ENCODE data around the gene NAALADL2.
A peak's percentile ranks its signal among the peaks of the same experiment; 100 is the strongest.
"Not testable (repeated sequence)": the region's sequence is repeated elsewhere in the genome, so short reads cannot be mapped to it uniquely, and the experiment has no call there.

NAALADL2 gene

GRCh38 chr3:175070946-175071345 is 211.8 kb downstream of the NAALADL2 start:
- no peak for DNase-seq (ENCODE audit: low read depth in 2 of 2)

- DNase-seq (ENCODE audit: low read depth in 2 of 2) = no peak
Observed at GRCh38 chr3:175073219-175073905, 214.2 kb downstream of the NAALADL2 start.

- DNase-seq (ENCODE audit: low read depth in 2 of 2) = no peak
Observed at GRCh38 chr3:175075269-175075668, 216.1 kb downstream of the NAALADL2 start.

- no peak for DNase-seq (ENCODE audit: low read depth in 2 of 2)
Observed at GRCh38 chr3:175077216-175077615, 218.1 kb downstream of the NAALADL2 start.

- no peak for DNase-seq (ENCODE audit: low read depth in 2 of 2)
Observed at GRCh38 chr3:175082631-175083030, 223.5 kb downstream of the NAALADL2 start.

GRCh38 chr3:175087128-175087527 is 228.0 kb downstream of the NAALADL2 start:
- not testable (repeated sequence) for DNase-seq (ENCODE audit: low read depth in 2 of 2)

GRCh38 chr3:175088766-175089380 is 229.7 kb downstream of the NAALADL2 start:
- no peak for DNase-seq (ENCODE audit: low read depth in 2 of 2)

- no peak for DNase-seq (ENCODE audit: low read depth in 2 of 2)
Observed at GRCh38 chr3:175091426-175092114, 232.4 kb downstream of the NAALADL2 start.

- DNase-seq (ENCODE audit: low read depth in 2 of 2) = peak in 1 of 2 experiments; percentile 24
Observed at GRCh38 chr3:175093748-175094147, 234.6 kb downstream of the NAALADL2 start.

- DNase-seq (ENCODE audit: low read depth in 2 of 2) = no peak
Observed at GRCh38 chr3:175094344-175094743, 235.2 kb downstream of the NAALADL2 start.

- DNase-seq (ENCODE audit: low read depth in 2 of 2) = no peak
Observed at GRCh38 chr3:175098644-175099043, 239.5 kb downstream of the NAALADL2 start.

- no peak for DNase-seq (ENCODE audit: low read depth in 2 of 2)
Observed at GRCh38 chr3:175102161-175102560, 243.0 kb downstream of the NAALADL2 start.

GRCh38 chr3:175103298-175103697 is 244.2 kb downstream of the NAALADL2 start:
- no peak for DNase-seq (ENCODE audit: low read depth in 2 of 2)

GRCh38 chr3:175105066-175105465 is 245.9 kb downstream of the NAALADL2 start:
- DNase-seq (ENCODE audit: low read depth in 2 of 2) = no peak

- no peak for DNase-seq (ENCODE audit: low read depth in 2 of 2)
Observed at GRCh38 chr3:175107231-175107630, 248.1 kb downstream of the NAALADL2 start.

GRCh38 chr3:175107995-175108394 is 248.9 kb downstream of the NAALADL2 start:
- DNase-seq (ENCODE audit: low read depth in 2 of 2) = no peak

- DNase-seq (ENCODE audit: low read depth in 2 of 2) = no peak
Observed at GRCh38 chr3:175108613-175109151, 249.5 kb downstream of the NAALADL2 start.

GRCh38 chr3:175111036-175111435 is 251.9 kb downstream of the NAALADL2 start:
- no peak for DNase-seq (ENCODE audit: low read depth in 2 of 2)

GRCh38 chr3:175118382-175118941 is 259.3 kb downstream of the NAALADL2 start:
- DNase-seq (ENCODE audit: low read depth in 2 of 2) = no peak

- DNase-seq (ENCODE audit: low read depth in 2 of 2) = no peak
Observed at GRCh38 chr3:175121225-175121624, 262.1 kb downstream of the NAALADL2 start.

- DNase-seq (ENCODE audit: low read depth in 2 of 2) = no peak
Observed at GRCh38 chr3:175127075-175127662, 268.0 kb downstream of the NAALADL2 start.

GRCh38 chr3:175129126-175129525 is 270.0 kb downstream of the NAALADL2 start:
- no peak for DNase-seq (ENCODE audit: low read depth in 2 of 2)
